Measurements from ENCODE around the gene SLC6A13.

Gene SLC6A13

DNA sequence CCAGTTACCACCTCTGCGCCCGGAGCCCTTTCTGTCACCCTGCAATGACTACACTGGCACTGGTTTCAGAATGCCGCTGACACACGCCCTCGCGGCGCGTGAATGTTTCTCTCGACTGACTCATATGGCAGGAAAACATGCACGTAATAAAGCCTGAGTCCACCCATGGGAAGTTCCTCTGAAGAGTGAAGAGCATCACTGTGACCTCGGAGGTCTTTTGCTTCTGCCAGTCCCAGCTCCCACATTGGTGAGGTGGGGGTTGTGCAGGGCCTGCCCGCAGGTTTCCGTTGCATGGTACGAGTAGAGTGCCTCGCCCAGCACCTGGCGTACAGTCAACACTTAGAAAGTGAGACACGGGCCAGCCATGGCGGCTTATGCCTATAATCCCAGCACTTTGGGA is 37.6 kb downstream of the SLC6A13 start:
- no peak overlapping the region for H3K4me3 ChIP-seq (replicated peaks in 1 of 2; ENCODE audit: low read depth in 2 of 2, low read length in 2 of 2)
- no peak for DNase-seq (ENCODE audit: low read depth in 2 of 2)
- TF ChIP-seq, protein P1, sequence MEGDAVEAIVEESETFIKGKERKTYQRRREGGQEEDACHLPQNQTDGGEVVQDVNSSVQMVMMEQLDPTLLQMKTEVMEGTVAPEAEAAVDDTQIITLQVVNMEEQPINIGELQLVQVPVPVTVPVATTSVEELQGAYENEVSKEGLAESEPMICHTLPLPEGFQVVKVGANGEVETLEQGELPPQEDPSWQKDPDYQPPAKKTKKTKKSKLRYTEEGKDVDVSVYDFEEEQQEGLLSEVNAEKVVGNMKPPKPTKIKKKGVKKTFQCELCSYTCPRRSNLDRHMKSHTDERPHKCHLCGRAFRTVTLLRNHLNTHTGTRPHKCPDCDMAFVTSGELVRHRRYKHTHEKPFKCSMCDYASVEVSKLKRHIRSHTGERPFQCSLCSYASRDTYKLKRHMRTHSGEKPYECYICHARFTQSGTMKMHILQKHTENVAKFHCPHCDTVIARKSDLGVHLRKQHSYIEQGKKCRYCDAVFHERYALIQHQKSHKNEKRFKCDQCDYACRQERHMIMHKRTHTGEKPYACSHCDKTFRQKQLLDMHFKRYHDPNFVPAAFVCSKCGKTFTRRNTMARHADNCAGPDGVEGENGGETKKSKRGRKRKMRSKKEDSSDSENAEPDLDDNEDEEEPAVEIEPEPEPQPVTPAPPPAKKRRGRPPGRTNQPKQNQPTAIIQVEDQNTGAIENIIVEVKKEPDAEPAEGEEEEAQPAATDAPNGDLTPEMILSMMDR (IDR thresholded peaks at IDR 0.05; ENCODE audit: low read depth, low read length) = no peak

DNA sequence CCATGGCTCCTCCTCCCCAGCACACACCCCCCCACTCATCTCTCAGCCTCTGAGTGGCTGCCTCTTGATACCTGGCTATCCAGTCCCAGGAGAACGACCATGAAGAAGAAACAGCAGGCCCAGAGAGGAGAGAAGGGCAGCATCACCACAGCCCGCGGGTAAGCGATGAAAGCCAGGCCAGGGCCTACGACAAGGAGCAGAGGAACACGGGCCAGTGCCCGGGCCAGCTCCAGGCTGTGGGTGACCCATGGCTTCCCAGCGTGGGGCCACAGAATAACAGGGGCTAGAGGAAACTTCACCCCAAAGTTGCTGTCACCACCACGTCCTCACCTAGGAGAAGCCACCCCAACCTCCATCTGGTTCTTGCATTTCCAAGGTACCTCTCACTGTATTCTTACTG is 38.3 kb downstream of the SLC6A13 start:
- TF ChIP-seq, protein P1 (IDR thresholded peaks at IDR 0.05; ENCODE audit: low read depth, low read length) = no peak
- no peak overlapping the region for H3K4me3 ChIP-seq (replicated peaks in 1 of 2; ENCODE audit: low read depth in 2 of 2, low read length in 2 of 2)
- no peak for DNase-seq (ENCODE audit: low read depth in 2 of 2)

DNA sequence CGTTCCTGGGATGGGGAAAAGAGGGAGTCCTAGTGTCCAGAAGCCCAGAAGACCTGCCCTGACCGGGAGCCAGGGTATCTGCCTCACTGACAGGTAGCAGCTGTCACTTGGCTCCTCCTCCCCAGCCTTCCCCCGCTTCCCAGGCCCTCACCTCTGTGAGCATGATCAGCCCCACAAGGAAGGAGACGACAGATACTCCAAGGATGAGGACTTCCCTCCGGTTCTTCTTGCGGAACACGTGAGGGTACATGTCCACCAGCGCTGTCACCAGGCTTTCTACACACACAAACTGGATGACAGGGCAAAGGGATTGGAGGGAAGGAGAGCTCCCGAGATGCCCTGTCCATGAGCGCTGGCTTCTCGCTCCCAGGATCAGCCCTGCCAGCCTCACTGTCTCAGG is 38.8 kb downstream of the SLC6A13 start:
- DNase-seq (ENCODE audit: low read depth in 2 of 2) = no peak
- H3K4me3 ChIP-seq (replicated peaks in 1 of 2; ENCODE audit: low read depth in 2 of 2, low read length in 2 of 2) = no peak overlapping the region
- TF ChIP-seq, protein P1 (IDR thresholded peaks at IDR 0.05; ENCODE audit: low read depth, low read length) = no peak

DNA sequence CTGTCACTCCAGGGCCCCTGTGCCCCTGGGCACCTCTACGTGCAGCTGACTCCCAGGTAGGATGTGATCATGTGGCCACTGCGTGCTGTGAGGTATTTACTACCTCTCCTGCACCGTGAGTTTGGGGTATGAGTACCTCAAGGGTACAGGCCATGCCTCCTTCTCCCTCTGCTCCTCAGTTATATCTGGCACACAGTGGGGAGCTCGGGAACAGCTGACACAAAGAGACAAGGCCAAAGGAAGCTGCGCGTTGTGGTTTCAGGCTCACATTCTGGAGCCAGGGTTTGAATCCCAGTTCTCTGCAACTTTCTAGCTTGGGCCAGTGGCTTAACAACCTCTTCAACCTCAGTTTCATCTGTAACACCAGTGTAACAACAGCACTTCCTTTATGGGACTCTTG is 40.9 kb downstream of the SLC6A13 start:
- DNase-seq (ENCODE audit: low read depth in 2 of 2) = no peak
- TF ChIP-seq, protein P1 (IDR thresholded peaks at IDR 0.05; ENCODE audit: low read depth, low read length) = no peak
- no peak overlapping the region for H3K4me3 ChIP-seq (replicated peaks in 1 of 2; ENCODE audit: low read depth in 2 of 2, low read length in 2 of 2)

DNA sequence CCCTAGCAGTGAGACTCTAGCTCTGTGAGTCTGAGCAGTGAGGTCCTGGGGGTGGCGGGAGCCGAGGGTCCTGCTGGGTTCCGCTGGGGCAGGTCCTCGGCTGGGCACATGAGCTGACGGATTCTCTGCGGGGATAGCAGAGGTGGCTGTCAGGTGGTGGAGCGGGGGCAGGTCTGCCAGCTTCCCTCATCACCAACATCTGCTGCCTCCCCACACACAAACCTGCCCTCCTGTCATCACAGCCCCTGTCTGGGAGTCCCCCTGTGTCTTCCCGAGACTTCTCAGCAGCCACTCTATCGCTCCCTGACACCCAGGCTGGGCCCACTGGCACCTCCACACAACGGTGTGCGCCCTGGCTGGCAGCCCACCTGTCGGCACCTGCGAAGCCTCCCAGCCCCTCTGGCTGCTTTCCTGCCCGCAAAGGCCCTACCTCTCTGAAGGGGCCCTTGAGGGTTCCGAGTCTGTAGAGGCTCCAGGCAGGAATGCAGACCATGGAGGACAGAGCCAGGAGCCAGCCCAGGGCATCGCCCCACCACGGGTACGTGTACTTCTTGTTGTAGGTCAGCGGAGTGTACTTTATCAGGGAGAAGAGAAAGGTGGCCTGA is 41.6 kb downstream of the SLC6A13 start:
- no peak overlapping the region for H3K4me3 ChIP-seq (replicated peaks in 1 of 2; ENCODE audit: low read depth in 2 of 2, low read length in 2 of 2)
- DNase-seq (ENCODE audit: low read depth in 2 of 2) = no peak
- TF ChIP-seq, protein P1 (IDR thresholded peaks at IDR 0.05; ENCODE audit: low read depth, low read length) = no peak

DNA sequence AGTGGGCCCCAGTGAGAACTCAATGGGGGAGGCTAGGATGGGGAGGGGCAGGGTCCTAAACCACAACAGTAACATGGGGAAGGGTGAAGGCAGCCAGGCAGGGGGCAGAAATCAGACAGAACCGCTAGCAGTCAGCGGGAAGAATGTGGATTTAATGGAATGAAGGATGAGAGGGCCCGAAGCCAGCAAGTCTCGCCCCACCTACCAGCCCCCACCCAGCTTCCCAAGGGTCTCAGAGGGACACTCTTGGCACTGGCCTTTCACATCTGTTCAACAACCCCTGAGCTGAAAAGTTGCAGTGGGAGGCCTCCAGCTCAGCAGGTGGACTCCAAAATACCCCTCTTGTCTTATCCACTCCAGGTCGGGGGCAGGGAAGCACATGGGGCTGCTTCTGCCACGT is 42.1 kb downstream of the SLC6A13 start:
- DNase-seq (ENCODE audit: low read depth in 2 of 2) = no peak
- H3K4me3 ChIP-seq (replicated peaks in 1 of 2; ENCODE audit: low read depth in 2 of 2, low read length in 2 of 2) = no peak overlapping the region
- TF ChIP-seq, protein P1 (IDR thresholded peaks at IDR 0.05; ENCODE audit: low read depth, low read length) = no peak

DNA sequence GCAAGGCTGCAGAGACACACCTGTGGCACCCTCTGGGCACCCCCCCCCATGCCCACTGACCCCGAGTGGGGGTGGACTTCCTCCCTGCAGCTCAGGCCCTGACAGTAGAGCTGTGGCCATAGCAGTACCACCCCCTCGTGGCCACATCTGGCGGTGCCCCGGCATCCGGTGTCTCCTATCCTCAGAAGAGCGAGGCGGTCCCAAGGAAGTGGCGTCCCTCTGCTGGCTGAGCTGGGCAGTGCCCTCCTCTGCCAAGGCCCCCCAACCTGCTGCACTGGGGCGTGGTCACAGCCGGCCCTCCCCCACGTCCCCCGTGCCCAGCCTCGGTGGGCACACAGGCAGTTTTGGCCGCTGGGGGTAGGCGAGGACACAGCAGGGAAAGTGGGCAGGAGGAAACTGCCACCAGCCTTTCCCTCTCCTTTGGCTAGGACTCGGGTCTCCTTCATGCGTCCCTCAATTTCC is 42.7 kb downstream of the SLC6A13 start:
- TF ChIP-seq, protein P1 (IDR thresholded peaks at IDR 0.05; ENCODE audit: low read depth, low read length) = peak; percentile 78
- no peak overlapping the region for H3K4me3 ChIP-seq (replicated peaks in 1 of 2; ENCODE audit: low read depth in 2 of 2, low read length in 2 of 2)
- DNase-seq (ENCODE audit: low read depth in 2 of 2) = peak; percentile 28 to 62

Data from cardiac fibroblast (primary cell).